Activated CD8-positive, alpha-beta memory T cell treated with anti-CD3 and anti-CD28 coated beads, Interleukin-2, amount 50 U/mL, for 24 hours (primary cell): ENCODE data around the gene ATXN7L1.

ENCODE experiments used
- DNase-seq: peaks from one replicate; pipeline ENCODE4 v3.0.0-alpha.2; 2020; ENCODE audit errors: extremely low read depth

The ATXN7L1 gene

DNA sequence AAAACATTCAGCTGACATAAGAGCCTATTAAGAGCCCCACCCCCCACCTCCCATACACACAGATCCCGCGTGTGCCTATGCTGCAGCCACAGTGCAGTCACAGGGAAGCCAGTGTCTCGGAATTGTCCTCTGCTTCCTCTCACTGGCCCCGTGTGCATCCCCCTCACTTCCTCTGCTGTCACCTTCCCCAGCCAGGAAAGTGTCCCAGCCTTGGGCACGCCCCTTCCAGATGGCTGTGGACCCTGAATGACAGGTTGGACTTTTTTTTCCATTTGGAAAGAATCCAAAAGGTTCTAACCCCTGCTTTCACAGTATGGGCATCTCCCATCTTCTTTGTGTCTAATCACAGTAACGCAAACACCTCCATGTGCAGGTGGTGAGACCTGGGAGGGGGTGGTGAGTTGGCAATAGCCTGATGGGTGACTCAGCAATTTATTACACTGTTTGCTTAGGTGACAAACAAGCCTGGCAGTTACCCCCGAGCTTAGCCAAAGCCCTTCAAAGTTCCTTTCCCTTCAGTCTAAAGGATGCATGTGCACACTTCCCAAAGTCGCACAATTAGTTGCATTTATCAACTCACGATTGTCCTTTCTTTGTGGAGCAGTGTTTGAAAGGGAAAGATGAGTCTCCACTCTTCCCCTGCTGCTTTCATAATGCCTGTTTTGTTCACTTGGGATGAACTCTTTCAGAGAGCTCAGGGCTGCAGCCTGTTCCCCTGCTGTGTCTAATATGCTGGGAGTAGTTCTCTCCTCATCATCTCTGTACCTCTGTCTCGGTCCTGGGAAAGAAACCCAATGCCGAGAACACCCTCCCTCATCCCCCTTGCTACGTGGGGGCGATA, 227.6 kb downstream of the ATXN7L1 start:
- no peak for DNase-seq

DNA sequence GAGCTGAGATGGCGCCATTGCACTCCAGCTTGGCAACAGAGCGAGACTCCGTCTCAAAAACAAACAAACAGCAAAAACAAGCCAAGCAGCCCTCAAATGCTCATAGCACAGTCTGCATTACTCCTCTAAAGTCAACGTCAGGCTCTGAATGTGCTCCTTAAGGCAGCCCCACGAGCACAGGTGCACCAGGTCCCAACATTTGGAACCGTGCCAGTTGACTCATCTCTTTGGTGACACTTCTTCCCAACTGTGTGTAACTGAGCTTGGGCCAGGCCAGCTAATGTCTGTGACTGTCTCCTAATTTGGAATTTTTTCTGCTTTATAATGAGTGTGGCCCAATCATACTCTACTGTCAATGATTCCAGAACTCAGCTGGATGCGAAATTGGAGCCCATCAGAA, 228.8 kb downstream of the ATXN7L1 start:
- no peak for DNase-seq

- DNase-seq = no peak
Measured at GRCh38 chr7:105644937-105645336, 231.5 kb downstream of the ATXN7L1 start.

DNA sequence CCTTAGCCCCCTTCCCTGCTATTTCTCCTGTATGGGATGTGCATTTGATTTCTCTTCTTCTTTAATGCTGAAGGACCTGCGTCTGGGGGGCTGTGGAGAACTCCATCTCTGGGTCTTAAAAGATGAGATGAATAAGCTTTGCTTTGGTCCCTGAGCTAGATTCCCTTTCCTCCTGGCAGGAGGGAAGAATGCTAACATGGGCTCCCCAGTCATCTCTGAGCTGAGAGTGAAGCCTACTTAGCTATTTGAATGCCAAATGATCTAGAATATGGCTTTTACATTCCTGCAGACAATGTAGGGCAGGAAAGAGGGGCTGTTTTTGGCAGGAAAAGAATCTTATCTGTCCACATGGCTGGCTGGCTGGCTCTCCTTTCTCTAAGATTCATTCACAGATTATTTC, 232.5 kb downstream of the ATXN7L1 start:
- no peak for DNase-seq

- no peak for DNase-seq
Measured at GRCh38 chr7:105643384-105643783, 233.0 kb downstream of the ATXN7L1 start.

DNA sequence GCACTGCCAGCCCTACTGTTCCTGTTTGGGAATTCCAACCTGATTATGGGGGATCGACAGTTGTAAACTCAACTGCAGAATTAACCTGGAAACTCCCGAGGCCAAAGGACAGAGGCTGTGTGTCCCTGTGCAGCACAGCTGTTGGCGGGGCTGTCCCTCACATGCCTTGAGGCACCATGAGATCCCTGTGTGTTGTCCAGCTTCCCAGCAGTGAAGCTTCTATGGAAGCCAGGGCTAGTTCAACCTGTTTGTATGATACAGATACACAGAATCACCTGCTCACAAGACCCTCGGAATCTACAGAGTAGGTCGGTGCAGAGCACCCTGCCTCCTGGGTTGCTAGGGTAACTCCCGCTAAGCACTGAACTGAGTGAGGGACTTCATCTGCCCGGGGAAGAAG, 234.1 kb downstream of the ATXN7L1 start:
- no peak for DNase-seq

DNA sequence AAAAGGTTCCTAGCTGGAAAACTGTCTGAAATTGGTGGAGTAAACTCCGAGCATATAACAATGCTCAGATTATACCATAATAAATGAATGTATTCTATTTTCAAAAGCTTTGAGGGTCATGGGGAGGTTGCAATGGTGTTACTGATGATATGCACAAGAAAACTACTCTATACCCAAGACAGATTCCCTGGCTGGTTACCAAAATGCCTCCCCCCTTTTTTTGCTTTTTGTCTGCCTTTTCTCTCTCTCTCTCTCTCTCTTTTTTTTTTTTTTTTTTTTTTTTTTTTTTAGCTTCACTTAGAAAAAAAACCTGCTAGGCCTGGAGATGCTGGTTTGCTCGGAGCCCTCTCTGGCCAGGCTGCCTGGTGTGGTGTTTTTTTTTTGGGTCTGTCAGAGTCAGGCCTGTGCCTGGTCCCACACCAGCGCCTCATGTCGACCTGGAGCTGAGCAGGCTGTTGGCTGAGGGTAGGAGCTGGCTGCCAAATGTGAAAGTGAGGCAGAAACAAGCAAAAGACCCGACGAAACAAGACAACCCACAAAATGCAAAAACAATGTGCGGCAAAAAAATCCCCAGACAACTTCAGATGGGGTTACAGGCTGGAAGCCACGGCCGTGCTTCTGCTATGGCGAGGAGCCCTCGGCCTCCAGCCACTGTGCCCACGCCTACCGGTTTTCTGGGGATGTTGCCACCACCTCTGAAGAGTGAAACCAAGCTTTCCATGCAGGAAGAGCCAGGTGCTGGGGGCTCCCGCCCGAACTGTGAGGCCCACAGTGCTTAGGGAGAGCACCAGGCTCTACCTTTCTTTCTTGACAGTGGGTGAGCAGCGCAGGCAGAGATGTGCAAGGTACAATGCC, 235.2 kb downstream of the ATXN7L1 start:
- no peak for DNase-seq

GRCh38 chr7:105639667-105640493, 236.5 kb downstream of the ATXN7L1 start:
- DNase-seq = no peak

DNA sequence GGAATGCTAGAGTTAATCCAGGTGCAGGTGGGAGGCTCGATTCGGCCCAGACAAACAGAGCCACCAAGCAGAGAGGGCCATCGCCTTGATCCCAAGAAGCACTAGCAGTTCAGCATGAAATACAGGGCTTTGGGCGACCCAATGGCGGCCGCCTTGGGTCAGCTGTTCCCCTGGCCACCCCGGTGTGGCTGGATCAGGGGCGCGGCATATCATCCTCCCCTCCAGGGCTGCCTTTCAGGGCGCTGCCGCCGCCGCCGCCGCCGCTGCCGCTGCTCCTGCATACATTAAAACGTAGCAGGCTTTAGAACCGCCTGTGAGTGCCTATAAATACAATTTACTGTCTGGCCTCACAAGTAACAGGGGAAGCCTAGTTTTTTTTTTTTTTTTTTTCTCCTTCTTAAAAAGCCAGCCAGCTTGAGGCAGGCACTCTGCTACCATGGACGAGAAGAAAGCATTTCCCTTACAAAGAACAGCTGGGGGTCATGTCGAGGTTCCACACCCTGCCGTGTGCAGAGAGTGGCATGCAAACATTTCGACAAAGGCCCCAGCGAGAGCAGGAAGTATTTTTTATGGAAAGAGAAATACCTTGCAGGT, 237.4 kb downstream of the ATXN7L1 start:
- DNase-seq = no peak

DNA sequence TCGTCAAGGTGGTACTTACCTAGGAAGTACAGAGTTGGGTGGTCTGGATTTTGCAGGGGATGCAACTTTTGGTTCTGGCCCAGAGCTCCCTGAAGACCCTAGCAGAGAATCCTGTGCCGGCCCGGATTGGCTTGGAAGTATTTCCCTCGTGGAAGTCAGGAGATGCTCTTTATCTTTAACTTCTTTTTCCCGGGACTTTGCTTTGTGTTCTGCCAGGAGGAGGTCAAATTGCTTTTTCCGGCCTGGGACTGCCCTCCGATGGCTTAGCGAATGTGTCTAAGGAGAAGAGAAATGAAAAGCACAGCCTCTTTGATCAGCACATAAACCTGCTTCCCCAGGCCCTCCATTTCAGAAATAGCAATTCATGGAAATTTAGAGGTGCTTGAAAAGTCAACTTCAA, 238.1 kb downstream of the ATXN7L1 start:
- DNase-seq = no peak

DNA sequence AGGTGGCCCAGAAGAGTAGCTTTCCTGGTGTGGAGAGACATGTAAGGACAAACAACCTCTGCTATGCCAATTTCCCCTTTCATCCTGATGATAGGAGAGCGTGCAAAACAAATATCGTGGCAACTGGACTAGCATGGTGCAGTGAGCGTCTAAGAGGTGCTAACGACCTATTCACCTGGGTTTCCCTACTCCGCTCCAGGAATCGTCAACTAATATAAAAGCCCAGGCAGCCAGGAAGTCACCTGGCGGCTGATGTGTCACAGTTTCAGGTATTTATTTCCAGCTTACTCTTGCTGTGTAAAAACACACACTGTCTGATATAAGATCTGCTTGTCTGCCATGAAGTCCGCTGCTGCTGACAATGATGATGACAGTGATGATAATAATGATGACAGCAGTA, 238.6 kb downstream of the ATXN7L1 start:
- DNase-seq = no peak

- no peak for DNase-seq
Measured at GRCh38 chr7:105636982-105637381, 239.4 kb downstream of the ATXN7L1 start.

- no peak for DNase-seq
Measured at GRCh38 chr7:105635197-105635596, 241.2 kb downstream of the ATXN7L1 start.

DNA sequence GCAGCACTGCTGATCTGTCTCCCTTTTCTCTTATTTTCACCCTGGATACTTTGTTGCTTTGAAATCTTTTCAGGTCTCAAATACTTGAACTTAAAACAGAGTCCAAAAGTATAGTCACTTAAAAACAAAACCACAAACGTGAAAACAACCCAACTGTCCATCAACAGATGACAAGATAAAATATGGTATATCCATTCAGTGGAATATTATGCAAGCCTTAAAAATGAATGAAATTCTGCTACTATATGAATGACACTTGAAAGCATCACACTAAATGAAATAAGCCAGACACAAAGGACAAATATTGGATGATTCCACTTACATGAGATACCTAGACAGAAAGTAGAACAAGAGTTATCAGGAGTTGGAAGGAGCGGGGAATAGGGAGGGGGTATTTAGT, 250.4 kb downstream of the ATXN7L1 start:
- no peak for DNase-seq

GRCh38 chr7:105623906-105624305, 252.5 kb downstream of the ATXN7L1 start:
- no peak for DNase-seq

- no peak for DNase-seq
Measured at GRCh38 chr7:105623378-105623777, 253.0 kb downstream of the ATXN7L1 start.

- no peak for DNase-seq
Measured at GRCh38 chr7:105622106-105622731, 254.2 kb downstream of the ATXN7L1 start.

DNA sequence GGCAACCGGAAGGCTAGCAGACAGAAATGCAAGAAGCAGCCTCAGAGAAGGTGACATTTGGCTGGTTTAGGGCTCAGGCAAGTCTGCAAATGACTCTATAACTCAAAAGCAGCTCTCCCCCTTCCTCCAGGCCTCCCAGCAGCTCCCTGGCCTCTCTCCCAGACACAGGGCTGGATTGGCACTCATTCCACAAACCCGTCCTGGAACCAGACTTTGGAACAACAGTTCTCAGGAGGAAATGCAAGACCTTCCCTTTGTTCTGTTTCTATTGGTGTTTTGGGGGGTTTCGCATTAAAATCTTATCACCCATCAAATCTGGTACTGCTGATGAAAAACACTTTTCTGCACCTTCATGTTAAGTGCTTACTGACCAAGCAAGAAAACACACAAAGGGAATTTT, 254.8 kb downstream of the ATXN7L1 start:
- no peak for DNase-seq

GRCh38 chr7:105621176-105621575, 255.2 kb downstream of the ATXN7L1 start:
- DNase-seq = no peak

- no peak for DNase-seq
Measured at GRCh38 chr7:105619590-105619989, 256.8 kb downstream of the ATXN7L1 start.

GRCh38 chr7:105618016-105618296, 258.4 kb downstream of the ATXN7L1 start:
- no peak for DNase-seq
